Fibroblast of skin of scalp (primary cell): Measurements from ENCODE around the gene KLHL25.

Experiments
- DNase-seq: peaks from one replicate; pipeline ENCODE4 v3.0.0-alpha.2; 2013

Gene KLHL25

GRCh38 chr15:85777250-85778106, 17.2 kb downstream of the KLHL25 start:
- DNase-seq: no peak

GRCh38 chr15:85773970-85774369, 20.8 kb downstream of the KLHL25 start:
- DNase-seq: no peak

- no peak for DNase-seq
Observed at GRCh38 chr15:85773249-85773648, 21.5 kb downstream of the KLHL25 start.

GRCh38 chr15:85772668-85773067, 22.1 kb downstream of the KLHL25 start:
- DNase-seq: no peak

GRCh38 chr15:85771781-85772445, 22.8 kb downstream of the KLHL25 start:
- DNase-seq: no peak

GRCh38 chr15:85771271-85771670, 23.5 kb downstream of the KLHL25 start:
- DNase-seq: no peak

- peak; percentile 29 for DNase-seq
Observed at GRCh38 chr15:85770096-85771041, 24.4 kb downstream of the KLHL25 start.

- DNase-seq: no peak
Observed at GRCh38 chr15:85769182-85769900, 25.4 kb downstream of the KLHL25 start.

GRCh38 chr15:85768595-85769168, 26.0 kb downstream of the KLHL25 start:
- no peak for DNase-seq

- no peak for DNase-seq
Observed at GRCh38 chr15:85767785-85768529, 26.8 kb downstream of the KLHL25 start.

GRCh38 chr15:85766001-85766831, 28.5 kb downstream of the KLHL25 start:
- no peak for DNase-seq

GRCh38 chr15:85764649-85765277, 30.0 kb downstream of the KLHL25 start:
- peak; percentile 32 for DNase-seq

- no peak for DNase-seq
Observed at GRCh38 chr15:85763673-85764633, 30.8 kb downstream of the KLHL25 start.

GRCh38 chr15:85763157-85763556, 31.6 kb downstream of the KLHL25 start:
- DNase-seq: no peak

- DNase-seq: no peak
Observed at GRCh38 chr15:85762756-85763127, 32.0 kb downstream of the KLHL25 start.

GRCh38 chr15:85762039-85762755, 32.5 kb downstream of the KLHL25 start:
- DNase-seq: no peak

- DNase-seq: no peak
Observed at GRCh38 chr15:85761635-85762034, 33.1 kb downstream of the KLHL25 start.
